Inferior parietal cortex (tissue), 1 donor: ENCODE data around the gene IFNA6.
"Not testable (repeated sequence)": the region's sequence is repeated elsewhere in the genome, so short reads cannot be mapped to it uniquely, and the experiment has no call there.

Experiments used
- DNase-seq: peaks from one replicate; pipeline ENCODE4 v3.0.0-alpha.2; 2016; ENCODE audit errors: extremely low spot score

The IFNA6 gene

DNA sequence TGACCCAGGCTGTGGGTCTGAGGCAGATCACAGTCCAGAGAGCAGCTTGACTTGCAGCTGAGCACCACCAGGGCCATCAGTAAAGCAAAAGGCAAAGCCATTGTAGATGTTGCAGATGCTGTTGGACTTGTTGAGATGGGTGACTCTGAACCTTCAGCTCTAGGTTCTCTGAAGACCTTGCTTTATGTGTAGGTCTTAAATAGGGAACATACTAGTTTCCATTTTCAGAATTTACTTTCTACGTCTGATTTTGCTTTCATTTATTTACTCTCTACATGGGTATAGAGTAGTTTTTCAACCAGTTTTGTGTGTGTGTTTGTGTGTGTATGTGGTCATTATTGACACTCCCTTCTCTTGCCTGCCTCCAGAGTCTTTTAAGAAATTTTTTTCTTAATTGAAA, at the start of gene IFNA6:
IFNA6 (minus strand) TSS at position 101 of the 400 bp plus-strand sequence; CDS start at position 101, 0 bp downstream.
- no peak for DNase-seq

DNA sequence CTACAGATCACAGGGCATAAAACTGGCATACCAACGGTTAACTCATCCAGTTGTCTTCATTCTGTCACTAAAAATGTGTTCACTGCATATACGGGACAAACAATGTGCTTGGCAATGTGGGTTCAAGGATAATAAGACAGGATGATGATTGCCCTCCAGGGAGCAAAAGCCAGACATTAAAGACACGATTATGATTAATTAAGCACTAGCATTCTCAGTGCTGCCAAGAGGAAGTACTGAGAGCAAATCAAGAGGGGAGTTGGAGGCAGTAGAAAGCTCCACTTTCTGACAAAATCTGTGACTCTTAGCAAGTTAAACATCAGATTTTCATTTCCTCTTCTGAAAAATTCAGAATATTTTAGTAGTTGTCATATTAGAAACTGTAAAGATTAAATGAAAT, 49.3 kb upstream of the IFNA6 start:
- no peak for DNase-seq

DNA sequence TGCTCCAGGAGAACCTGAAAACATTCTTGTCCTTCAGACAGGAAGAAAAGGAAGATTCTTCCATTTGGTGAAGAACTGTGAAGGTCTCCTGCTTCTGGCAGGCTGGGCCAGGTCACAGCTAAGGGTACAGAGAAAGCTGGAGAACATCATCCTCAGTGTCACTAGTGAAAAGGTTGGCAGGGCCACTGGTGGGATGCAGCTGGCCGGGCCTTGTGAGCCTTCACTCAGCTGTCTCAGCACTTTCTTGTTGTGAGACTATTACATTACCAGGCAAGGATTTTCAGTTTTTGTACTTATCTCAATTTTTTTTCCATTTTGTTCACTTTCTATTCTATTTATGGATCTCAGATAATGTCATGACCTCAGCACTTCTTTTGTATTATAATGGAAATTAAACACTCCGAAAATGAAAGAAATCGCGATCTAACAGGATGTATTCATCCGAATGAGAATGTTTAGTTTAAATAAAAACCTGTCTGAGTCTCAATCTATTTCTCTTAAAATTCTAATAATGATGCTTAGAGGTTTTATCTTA, 48.3 kb upstream of the IFNA6 start:
- no peak for DNase-seq

DNA sequence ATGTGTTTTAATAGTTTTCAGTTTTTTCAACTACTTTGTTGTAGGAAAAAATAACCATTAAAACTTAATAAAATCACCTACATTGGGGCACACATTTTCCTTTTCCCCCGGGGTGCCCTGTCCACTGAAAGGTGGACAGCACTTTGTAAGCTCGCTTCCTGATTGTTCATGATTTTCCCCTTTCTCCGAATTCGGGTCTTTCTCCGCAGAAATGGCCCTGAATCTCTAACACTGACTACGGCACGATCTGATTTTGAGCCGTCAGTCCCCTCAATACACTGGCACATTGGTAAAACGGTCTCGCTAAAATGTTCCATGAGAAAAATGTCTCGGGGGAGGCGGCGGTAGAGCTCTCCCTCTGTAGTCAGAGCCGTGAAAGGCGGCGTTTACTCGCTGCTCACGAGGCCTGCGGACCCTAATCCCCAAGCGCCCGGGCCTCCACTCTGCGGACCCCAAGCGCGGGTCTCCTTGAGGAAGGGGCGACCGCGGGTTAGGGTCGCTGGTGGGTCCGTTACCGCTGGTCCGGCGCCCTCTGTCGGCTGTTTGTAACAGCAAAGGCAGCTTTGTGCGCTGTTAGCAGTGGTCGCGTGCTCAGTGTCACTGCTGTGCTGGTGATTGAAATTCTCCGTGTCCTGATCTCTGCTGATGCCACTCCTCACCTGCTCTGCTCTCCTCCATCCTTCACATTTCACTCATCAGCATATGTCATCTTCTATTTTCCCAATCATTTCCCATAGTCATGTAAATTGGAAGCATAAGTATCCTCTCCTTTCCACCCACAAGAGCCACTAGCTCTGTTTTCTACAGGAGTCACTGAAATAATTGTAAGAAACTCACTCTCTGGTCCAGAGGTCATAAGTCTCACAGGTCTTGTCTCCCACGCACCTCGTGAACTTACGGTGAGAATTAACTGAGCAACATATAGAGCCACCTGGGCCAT, 45.4 kb upstream of the IFNA6 start:
- DNase-seq = peak; percentile 60

DNA sequence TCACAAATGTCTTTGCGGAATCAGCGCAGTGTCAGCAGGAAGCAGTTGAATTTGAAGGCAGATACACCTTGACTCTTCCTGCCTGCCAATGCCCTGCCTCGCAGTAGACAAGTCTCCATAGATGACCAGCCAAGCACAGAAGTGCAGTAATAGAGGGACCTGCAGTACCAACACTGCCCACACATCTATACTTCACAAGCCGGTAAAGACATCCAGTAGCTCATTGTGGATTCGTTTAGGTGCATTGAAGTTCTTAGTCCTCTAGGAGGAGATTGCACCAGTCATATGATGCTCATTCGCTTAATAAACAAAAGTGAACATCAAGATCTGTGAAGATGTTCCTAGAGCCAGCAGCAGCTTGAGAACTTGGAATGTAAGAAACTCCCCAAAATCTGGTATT, 41.6 kb upstream of the IFNA6 start:
- DNase-seq = no peak

DNA sequence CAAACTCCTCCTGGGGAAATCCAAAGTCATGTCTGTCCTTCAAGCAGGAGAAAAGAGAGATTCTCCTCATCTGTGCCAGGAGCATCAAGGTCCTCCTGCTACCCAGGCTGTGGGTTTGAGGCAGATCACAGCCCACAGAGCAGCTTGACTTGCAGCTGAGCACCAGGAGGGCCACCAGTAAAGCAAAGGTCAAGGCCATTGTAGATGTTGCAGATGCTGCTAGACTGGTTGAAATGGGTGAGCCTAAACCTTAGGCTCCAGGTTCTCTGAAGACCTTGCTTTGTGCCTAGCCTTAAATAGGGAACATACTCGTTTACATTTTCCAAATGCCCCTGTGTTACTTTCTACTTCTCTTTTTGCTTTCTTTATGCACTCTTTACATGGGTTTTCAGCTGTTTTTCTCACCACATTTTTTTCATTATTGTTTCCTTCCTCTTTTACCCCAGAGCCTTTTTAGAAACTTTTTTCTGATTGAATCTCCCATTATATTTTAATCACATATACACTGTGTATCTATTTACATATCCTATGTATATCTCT, 34.5 kb upstream of the IFNA6 start, which contains the start of gene IFNA2:
IFNA2 (minus strand) TSS at position 268 of the 540 bp plus-strand sequence; CDS start at position 199, 69 bp downstream.
- no peak for DNase-seq

DNA sequence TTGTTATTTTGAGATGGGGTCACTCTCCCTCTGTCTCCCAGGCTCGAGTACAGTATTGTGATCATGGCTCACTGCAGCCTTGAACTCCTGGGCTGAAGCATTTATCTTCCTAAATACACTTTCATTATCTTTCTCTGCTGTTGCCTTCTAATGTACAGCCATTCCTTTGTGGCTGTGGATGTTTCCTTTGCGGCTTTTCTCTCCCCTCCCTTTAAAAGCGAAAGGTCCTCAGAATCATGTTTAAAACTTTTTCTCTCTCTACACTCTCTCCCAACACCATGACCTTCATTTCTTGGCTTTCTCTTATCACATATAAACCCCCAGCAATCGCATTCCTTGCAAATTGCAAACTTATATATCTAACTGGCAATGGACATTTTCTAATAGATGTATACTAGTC, 32.9 kb upstream of the IFNA6 start:
- no peak for DNase-seq

DNA sequence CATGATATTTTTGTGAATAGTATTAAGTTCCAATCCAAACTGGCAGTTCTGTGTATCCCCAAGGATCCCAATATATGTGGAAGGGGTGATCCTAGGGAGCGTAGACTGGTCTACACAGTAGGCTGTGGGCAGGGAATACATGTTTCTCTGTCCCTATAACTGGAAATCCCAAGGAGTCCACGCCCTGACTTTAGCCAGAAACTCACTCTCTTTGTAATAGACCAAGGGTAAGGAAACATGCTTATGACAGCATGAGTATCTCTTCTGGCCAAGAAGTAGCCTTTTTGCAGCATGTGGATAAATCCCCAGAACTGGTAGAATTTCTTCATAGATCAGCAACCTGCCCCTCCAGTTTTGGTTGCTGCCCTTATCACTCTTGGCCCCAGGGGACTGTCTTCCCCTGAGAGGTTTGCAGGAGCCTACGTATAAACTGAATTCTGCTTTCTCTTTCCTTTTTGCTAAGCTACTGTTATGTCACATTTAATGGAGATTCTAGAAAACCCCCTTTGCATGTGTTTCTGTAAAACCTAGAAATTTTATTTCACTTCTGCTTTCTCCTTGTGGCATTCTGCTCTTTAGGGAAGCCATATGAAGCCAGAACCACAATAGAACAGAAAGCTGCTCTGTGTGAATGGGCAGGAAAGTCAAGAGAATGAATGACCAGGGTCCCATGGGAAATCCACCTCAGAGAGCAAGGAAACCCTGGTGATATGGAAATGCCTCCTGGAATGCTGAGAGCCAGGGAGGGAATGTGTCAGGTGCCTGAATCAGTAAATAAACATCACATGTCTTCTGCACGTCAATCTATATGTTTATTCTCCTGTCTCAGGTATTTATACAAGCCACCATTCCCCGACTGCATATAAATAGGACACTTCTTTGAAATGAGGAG, 31.0 kb upstream of the IFNA6 start:
- DNase-seq = no peak

DNA sequence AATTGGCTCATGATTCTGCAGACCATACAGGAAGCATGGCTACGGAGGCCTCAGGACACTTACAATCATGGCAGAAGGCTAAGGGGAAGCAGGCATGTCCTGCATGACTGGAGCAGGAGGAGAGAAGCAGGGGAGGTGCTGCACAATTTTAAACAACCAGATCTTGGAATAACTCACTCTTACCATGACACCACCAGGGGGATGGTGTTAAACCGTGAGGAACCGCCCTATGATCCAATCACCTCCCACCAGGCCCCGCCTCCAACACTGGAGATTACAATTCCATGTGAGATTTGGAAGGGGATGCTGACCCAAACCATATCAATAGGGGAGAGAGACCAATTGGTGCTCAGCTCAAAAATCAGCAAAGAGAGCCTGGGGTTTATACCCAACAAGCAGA, 20.8 kb upstream of the IFNA6 start:
- not testable (repeated sequence) for DNase-seq

DNA sequence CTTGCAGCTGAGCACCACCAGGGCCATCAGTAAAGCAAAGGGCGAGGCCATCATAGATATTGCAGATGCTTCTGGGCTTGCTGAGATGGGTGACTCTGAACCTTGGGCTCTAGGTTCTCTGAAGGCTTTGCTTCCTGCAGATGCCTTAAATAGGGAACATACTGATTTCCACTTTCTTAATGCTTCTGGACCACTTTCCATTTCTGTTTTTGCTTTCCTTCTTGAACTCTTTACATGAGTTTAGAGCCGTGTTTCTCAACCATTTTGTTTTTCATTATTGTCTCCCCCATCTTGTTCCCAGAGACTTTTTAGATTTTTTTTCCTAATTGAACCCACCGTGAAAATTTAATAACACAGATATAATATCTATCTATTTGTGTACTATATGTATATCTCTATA, 17.3 kb upstream of the IFNA6 start, which contains the start of gene IFNA13:
IFNA13 (minus strand) TSS at position 101 of the 400 bp plus-strand sequence; CDS start at position 54, 47 bp downstream.
- no peak for DNase-seq

DNA sequence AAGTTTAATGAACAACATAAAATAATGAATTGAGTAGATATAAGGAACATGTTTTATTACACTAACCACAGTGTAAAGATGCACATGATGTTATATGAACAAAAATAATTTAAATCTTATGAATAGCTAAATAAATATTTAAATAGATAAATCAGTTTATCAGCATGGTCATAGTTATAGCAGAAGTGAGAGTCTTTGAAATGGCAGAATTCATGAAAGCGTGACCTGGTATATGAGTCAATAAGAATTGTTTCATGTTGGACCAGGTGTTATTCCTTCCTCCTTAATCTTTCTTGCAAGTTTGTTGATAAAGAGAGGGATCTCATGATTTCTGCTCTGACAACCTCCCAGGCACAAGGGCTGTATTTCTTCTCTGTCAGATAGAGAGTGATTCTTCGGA, 16.5 kb upstream of the IFNA6 start:
- DNase-seq = not testable (repeated sequence)

DNA sequence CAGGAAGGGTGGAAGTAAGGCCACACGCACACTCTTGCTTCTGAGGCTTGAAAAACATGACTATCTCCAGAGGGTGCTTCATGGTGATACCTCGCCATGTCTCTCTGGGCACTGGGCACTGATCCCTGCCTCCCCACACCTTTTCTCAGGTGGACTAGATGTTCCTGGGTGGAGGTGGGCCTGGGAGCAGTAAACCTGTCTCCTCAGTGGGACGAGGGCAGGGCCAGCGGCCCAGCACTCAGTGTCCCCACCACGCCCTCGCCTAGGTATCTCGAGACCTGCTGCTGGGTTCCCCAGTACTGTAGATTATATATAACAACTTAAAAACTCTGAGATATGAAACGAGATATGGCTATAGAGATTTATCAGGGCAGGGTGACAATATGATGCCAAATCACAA, 11.6 kb upstream of the IFNA6 start:
- no peak for DNase-seq

DNA sequence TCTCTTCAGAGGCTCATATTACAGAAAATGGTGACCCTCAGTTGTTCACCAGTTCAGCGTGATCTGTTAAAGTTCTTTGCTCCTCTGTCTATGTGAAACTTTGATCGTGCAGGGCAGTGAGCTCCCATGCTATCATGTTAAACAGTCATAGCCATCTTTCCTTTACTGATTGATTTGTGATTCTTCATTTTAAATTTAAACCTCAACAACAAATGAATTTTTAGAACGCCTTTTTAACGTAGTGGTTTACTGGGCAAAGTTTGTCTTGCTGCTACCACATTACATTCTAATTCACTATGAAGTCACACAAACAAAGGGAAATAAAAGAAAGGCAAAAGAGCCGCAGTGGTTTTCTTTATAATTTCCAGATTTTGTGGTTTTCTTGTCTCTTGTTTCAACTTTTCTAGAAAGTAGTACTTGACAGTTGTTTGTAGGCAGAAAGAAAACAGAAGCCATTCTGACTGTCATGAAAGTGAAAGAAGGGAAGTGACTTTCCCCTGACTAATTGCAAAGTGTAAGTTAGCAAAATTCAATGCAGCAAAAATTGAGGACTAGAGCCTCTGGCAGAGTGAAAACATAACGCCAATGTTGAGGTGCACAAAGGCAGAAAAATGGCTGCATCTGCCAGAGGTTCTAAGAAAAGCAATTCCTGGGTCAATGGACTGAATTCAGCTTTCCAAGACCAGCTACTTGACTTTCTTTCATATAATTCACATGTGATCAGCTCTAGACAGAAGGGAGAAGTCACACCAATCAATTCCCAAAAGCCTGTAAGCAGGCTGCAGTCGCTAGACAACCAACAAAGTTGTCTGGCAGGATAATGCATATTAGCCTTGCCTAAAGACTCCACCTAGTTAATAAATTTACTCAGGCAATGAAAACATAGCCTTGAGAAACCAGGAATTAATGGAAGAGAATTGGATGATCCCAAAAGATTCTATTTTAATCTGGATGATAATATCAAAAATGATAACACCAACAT, 7.1 kb upstream of the IFNA6 start:
- DNase-seq = no peak

DNA sequence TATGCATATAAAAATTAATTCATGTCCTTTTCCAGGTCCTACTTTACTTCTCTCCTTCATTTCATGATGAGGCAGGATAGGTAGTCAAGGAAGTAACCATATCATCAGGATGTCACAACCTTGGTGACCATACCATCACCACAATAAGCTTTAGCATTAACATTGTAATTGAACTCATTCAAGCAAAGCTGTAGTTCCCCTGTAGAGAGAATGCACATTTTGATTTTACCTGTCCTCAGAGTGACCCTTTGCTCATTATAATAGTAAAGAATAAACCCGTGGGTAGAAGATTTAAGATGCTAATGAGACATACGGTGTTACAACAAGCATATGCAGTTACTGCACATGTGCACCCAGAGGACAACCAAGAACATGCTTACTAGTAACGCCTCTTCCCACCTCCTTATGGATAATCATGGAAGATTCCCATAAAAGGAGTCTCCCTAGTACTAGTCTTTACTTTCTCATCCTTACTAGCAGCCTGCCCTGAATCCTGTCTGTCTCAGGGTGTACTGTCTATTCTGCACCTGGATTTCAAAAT, 2.2 kb downstream of the IFNA6 start:
- DNase-seq = no peak

DNA sequence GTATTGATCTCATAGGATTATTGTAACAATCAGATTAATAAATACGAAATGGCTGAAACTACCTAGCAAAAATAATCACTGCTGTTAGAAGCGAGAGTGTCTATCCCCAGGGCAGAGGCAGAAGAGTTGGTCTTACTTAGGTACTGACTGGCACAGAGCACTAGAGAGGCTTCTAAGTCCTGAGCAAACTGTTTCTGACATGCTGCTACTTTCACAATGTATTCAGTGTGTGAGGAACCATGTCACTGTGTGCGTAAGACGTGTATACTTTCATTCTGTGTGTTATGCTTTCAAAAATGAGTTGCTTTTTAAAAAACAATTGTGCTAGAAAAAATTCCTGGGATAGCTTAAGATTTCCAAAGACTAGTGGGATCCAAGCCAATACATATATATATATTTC, 10.0 kb downstream of the IFNA6 start:
- no peak for DNase-seq

DNA sequence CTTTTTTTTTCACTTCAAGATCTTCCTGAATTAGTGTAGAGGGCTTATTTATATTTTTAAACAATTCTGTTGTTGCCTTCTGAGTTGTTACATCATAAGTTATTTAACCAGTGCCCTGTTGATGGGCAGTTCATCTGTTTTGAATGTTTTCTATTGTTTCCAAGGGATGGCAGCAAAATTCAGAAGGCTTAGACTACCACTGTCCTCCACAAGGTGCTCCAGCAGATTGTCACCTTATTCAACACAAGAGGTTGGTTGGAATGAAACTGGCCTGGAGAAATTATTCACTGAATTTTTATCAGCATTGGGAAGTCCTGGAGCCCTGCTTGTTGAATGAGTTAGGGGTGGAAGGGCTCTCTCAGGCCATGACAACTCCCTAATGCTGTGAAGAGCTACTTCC, 14.2 kb downstream of the IFNA6 start:
- no peak for DNase-seq

DNA sequence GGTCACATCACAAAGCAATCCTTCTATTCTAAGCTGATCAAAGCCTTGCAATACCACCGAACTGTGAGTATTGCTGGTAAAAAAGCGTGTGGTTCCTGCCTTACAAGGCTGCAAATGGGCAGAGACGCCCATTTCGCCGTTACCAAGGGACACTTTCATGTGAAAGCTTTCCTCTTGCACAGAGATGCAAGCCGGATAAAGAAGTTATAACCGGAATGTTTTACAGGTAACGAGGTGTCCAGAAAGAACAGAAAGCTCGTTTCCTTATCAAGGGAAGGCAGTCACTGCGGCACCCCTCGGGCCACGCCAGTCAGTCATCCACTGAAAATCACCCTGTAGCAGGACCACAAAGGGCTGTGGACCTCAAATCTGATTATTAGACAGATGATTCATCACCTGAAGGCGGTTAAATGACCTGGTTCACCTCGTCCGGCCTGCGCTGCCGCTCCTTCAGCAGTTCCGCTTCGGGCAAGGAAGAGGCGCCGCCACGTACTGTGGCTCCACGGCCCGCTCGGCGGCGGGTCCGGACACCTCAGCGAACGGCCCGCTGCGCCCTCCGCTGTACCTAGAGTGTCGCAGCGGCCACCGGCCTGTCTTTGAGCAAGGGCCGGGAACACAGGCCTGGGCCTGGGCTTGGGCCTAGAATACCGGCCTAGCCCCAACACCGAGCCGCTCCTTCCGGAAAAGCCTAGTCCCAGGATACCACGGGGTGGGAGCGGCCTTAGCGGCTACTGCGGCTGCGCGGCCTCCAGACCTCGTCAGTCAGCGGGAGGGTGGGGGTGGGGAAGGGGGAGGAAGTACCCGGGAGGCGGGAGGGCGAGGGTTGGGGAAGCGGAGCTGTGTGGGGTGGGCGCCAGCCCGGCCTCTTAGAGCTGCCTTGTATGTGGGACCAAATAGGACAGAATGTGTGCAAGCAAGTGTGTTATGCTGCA, 15.7 kb downstream of the IFNA6 start, which contains the start of gene KLHL9:
KLHL9 (minus strand) TSS at position 704 of the 932 bp plus-strand sequence; CDS start at position 159, 545 bp downstream.
- DNase-seq = peak; percentile 91

DNA sequence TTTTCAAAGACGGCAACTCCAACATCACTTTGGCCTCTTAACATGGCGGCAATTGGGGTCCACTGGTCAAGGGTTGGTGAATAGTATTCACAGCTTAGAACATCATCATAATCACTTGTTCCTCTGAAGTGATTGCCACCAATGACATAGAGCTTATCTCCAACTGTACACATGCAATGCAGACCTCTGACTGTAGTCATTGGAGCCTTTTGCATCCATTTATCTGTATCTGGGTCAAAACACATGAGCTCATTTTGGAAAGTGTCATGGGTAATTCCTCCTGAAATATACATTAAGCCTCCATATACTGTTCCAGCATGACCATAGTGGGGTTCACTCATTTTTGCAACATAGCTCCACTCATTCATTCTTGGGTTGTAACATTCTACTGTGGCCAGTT, 17.5 kb downstream of the IFNA6 start:
- no peak for DNase-seq
